HepG2 (cell line): ENCODE data around the gene ABCA2. TPM values are rescaled to one million over a fixed set of nuclear protein-coding genes. Genes with fewer than 3 reads are reported as not detected.

Source experiments
- ATAC-seq: fragments of 200-7000 bp; cut with Tn5 transposase; 3 replicates; pipeline ENCODE4 v1.9.1; 2020; ENCODE audit warnings: mild to moderate bottlenecking, moderate library complexity
- BruUV-seq: library from RNA; stranded (reverse); fragments of 400-500 nt; replicated peaks from 2 replicates; lab custom pipeline; 2021; lab: Mats Ljungman, UMichigan
- CTCF ChIA-PET: fragments of 300-600 bp; formaldehyde crosslinking; extraction: SDS; loops from one replicate; lab custom pipeline; 2021; ENCODE audit warnings: low total read pairs, inconsistent platforms, low intra/inter-chr PET ratio; lab: Yijun Ruan, JAX
- POLR2A ChIA-PET: fragments of 350-600 bp; sonication (Branson Sonifier 250); formaldehyde crosslinking; loops from one replicate; lab custom pipeline; 2020; ENCODE audit warnings: antibody characterized with exemption, inconsistent platforms; lab: Yijun Ruan, JAX
- DNase-seq: peaks from one replicate; pipeline ENCODE4 v3.0.0-alpha.2; 2015; ENCODE audit warnings: low spot score
- FAIRE-seq: peaks from 3 replicates; lab custom pipeline; 2011; peaks lifted over from hg19 to GRCh38; lab: Jason Lieb, UNC
- H2AFZ ChIP-seq: one replicate; pipeline ENCODE4 v1.6.1; 2011; ENCODE audit warnings: low read length, inconsistent platforms
- H3K27ac ChIP-seq: fragments of 300-600 bp; 3 replicates; pipeline ENCODE4 v1.8.0; 2011; ENCODE audit warnings: mixed run types, mild to moderate bottlenecking, mixed read lengths, low read length, inconsistent platforms; ENCODE audit not compliant: insufficient read depth; ENCODE audit errors: extremely low read length
- H3K27me3 ChIP-seq, 2 experiments: fragments of 200-600 bp in 1 of 2; 2 replicates in 1 of 2; 3 replicates in 1 of 2; pipeline versions ENCODE4 v1.6.0 to v1.8.0; 2011; ENCODE audit warnings: low read length in 2 of 2, mild to moderate bottlenecking in 2 of 2, moderate library complexity in 2 of 2, inconsistent platforms in 1 of 2; ENCODE audit not compliant: insufficient read depth in 2 of 2, control insufficient read depth in 1 of 2
- H3K36me3 ChIP-seq, 2 experiments: fragments of 200-600 bp in 1 of 2; replicated peaks in 1 of 2; 2 replicates in 1 of 2; 3 replicates in 1 of 2; pipeline versions ENCODE4 v1.5.1 to v1.8.0; 2011; ENCODE audit warnings: low read length in 2 of 2, inconsistent platforms in 1 of 2; ENCODE audit not compliant: insufficient read depth in 2 of 2, control insufficient read depth in 1 of 2
- H3K4me1 ChIP-seq: 2 replicates; pipeline ENCODE4 v1.5.1; 2012; ENCODE audit warnings: low read length, inconsistent platforms; ENCODE audit not compliant: insufficient read depth
- H3K4me2 ChIP-seq: 2 replicates; pipeline ENCODE4 v1.6.0; 2011; ENCODE audit warnings: low read depth, low read length, inconsistent platforms
- H3K4me3 ChIP-seq, 3 experiments: fragments of 200-600 bp in 1 of 3; sonication (generic), shearing (Covaris generic) in 1 of 3; replicated peaks in 1 of 3; 2 replicates each; pipeline ENCODE4 v1.5.1; 2011 to 2016; ENCODE audit warnings: low read length in 3 of 3, inconsistent platforms in 2 of 3, low read depth in 2 of 3, mild to moderate bottlenecking in 2 of 3, control low read depth in 1 of 3, mixed read lengths in 1 of 3; ENCODE audit not compliant: insufficient read depth in 1 of 3
- H3K79me2 ChIP-seq: one replicate; pipeline ENCODE4 v1.6.1; 2011; ENCODE audit warnings: low read length, inconsistent platforms; ENCODE audit not compliant: insufficient read depth
- H3K9ac ChIP-seq: 2 replicates; pipeline ENCODE4 v1.6.0; 2011; ENCODE audit warnings: mild to moderate bottlenecking, low read depth, low read length, inconsistent platforms; ENCODE audit not compliant: insufficient read depth
- H3K9me3 ChIP-seq: 2 replicates; pipeline ENCODE4 v1.5.1; 2012; ENCODE audit warnings: mild to moderate bottlenecking, low read length
- H4K20me1 ChIP-seq: 2 replicates; pipeline ENCODE4 v1.6.0; 2011; ENCODE audit warnings: inconsistent platforms, mild to moderate bottlenecking, low read length, moderate library complexity; ENCODE audit not compliant: insufficient read depth
- ATM ChIP-seq: fragments of 450-650 bp; IDR thresholded peaks from 2 replicates; pipeline ENCODE4 v1.7.1; 2017; ENCODE audit warnings: mild to moderate bottlenecking, borderline replicate concordance
- CCDC6 ChIP-seq: sonication (generic); formaldehyde crosslinking; IDR thresholded peaks from 2 replicates; pipeline ENCODE4 v1.8.1; 2022; ENCODE audit warnings: mild to moderate bottlenecking, missing genetic modification reagents, moderate library complexity
- CEBPB ChIP-seq: IDR thresholded peaks from 2 replicates; pipeline ENCODE4 v1.6.1; 2011; ENCODE audit warnings: low read depth, low read length, improper control_type of control experiment, borderline replicate concordance
- ELF3 ChIP-seq: IDR thresholded peaks from 2 replicates; pipeline ENCODE4 v1.6.1; 2016; ENCODE audit warnings: missing genetic modification reagents, missing compliant biosample characterization
- HNF4G ChIP-seq, 2 experiments: sonication (generic) in 1 of 2; formaldehyde crosslinking in 1 of 2; IDR thresholded peaks; 2 replicates each; pipeline versions ENCODE4 v1.4.0 to v1.6.1; 2011 to 2020; ENCODE audit warnings: borderline replicate concordance in 2 of 2, low read depth in 2 of 2, mild to moderate bottlenecking in 2 of 2, low read length in 1 of 2, missing genetic modification reagents in 1 of 2, moderate library complexity in 1 of 2
- SMYD3 ChIP-seq: sonication (generic); formaldehyde crosslinking; IDR thresholded peaks from 2 replicates; pipeline ENCODE4 v1.8.1; 2023; ENCODE audit warnings: mild to moderate bottlenecking, missing genetic modification reagents
- STAT5B ChIP-seq: sonication (generic); formaldehyde crosslinking; IDR thresholded peaks from 2 replicates; pipeline ENCODE4 v1.4.0; 2020; ENCODE audit warnings: missing genetic modification reagents
- TCF7 ChIP-seq: sonication (generic); IDR thresholded peaks from 2 replicates; pipeline ENCODE4 v1.6.1; 2016; ENCODE audit warnings: antibody characterized with exemption, low read depth
- TRIM22 ChIP-seq: fragments of 450-650 bp; IDR thresholded peaks from 2 replicates; pipeline ENCODE4 v1.6.1; 2017
- ZFX ChIP-seq: sonication (generic); formaldehyde crosslinking; IDR thresholded peaks from 2 replicates; pipeline ENCODE4 v1.4.0; 2020; ENCODE audit warnings: mild to moderate bottlenecking, low read depth, missing genetic modification reagents, moderate library complexity
- ZNF24 ChIP-seq: fragments of 450-650 bp; IDR thresholded peaks from 2 replicates; pipeline ENCODE4 v1.6.1; 2017; ENCODE audit warnings: antibody characterized with exemption, mild to moderate bottlenecking
- ZNF713 ChIP-seq: sonication (generic); formaldehyde crosslinking; IDR thresholded peaks from 2 replicates; pipeline ENCODE4 v1.4.0; 2020; ENCODE audit warnings: mild to moderate bottlenecking, missing genetic modification reagents
- ZNF768 ChIP-seq: sonication (generic); formaldehyde crosslinking; IDR thresholded peaks from 2 replicates; pipeline ENCODE4 v1.4.0; 2020; ENCODE audit warnings: missing genetic modification reagents
- ZSCAN31 ChIP-seq: sonication (generic); formaldehyde crosslinking; IDR thresholded peaks from 2 replicates; pipeline ENCODE4 v1.5.0; 2020; ENCODE audit warnings: low read depth, mild to moderate bottlenecking, missing genetic modification reagents
- WGBS: methylation state at CpG from one replicate; pipeline ENCODE4 v1.1.6; 2017; ENCODE audit warnings: low lambda C conversion rate; 5-methylcytosine and 5-hydroxymethylcytosine counted together
- in situ Hi-C: cut with HindIII; loops from 2 replicates; pipeline ENCODE4 v1.10.0; 2017; ENCODE audit warnings: low pct_unique_long_range_greater_than_20kb; ENCODE audit not compliant: extremely low pct_ligation_motif_present
- intact Hi-C: fragments of 100-400 bp; cut with micrococcal nuclease; formaldehyde crosslinking; loops from one replicate; pipeline ENCODE4 v1.10.0; 2022; ENCODE audit not compliant: unreplicated experiment
- polyA plus RNA-seq, 8 experiments: library from polyadenylated mRNA; depleted of rRNA in 3 of 8; stranded (reverse) in 7 of 8; unstranded in 1 of 8; fragments of >200 nt; fragmentation: Illumina TruSeq in 4 of 8; extraction: Trizol in 4 of 8; gene quantifications; 2 replicates each; pipeline versions ENCODE4 v1.2.1 to v1.2.3, GENCODE V29; 2011 to 2016; ENCODE audit warnings: low read depth in 4 of 8, missing spikeins in 1 of 8, mixed read lengths in 1 of 8; ENCODE audit not compliant: insufficient read depth in 1 of 8
- total RNA-seq, 5 experiments: library from RNA; depleted of rRNA; stranded (reverse); fragments of >200 nt; fragmentation: Illumina TruSeq; extraction: Trizol; gene quantifications; 2 replicates each; pipeline ENCODE4 v1.2.3, GENCODE V29; 2016; ENCODE audit warnings: low read depth in 1 of 5

ABCA2 gene
- total and polyA plus RNA-seq, 2 of the 13 experiments (the other 11 are each of a cell fraction or from before 2014, with no cell fraction given) = 2.9 to 19.2 TPM

- Histone ChIP-seq H3K27ac (no peak overlapping the region), H3K4me1 (peaks cover 39% of the 10 kb centered on the region), H3K9ac (no peak overlapping the region), H2AFZ (no peak overlapping the region), H3K4me2 (no peak overlapping the region; the same call in 1 of the 2 replicates), H4K20me1 (no peaks in the 10 kb centered on the region), H3K36me3 (no peaks in the 10 kb centered on the region), H3K4me3 (no peak overlapping the region; a peak in 1 of 6 replicates), H3K79me2 (no peaks in the 10 kb centered on the region), H3K9me3 (no peaks in the 10 kb centered on the region), H3K27me3 (peaks cover 6 to 55% of the 10 kb centered on the region in 2 experiments; a peak in 4 of 5 replicates)
- ChIA-PET CTCF (no interaction called here), POLR2A (no interaction called here)
- DNase-seq (no peak), FAIRE-seq (no peak), ATAC-seq (no peak)
- 48% methylated on average over 13 of the region's 16 CpGs for WGBS
- no TSS peak for BruUV-seq
- intact Hi-C loops = no loop called here
- in situ Hi-C loops = no loop called here
- TF ChIP-seq TCF7 (no peak), ZNF24 (peak; percentile 59; the same call in 1 of the 2 replicates)
Measured at GRCh38 chr9:136980669-136981478, 47.2 kb downstream of the ABCA2 start.

- ChIA-PET POLR2A (interaction anchor here (2.3 kb wide), 1 partner anchor 12 kb away, joined by 13 read pairs; the partner anchor contains the start of gene PAXX), CTCF (no interaction called here)
- BruUV-seq = no TSS peak
- Histone ChIP-seq H3K27me3 (peaks cover 8 to 60% of the 10 kb centered on the region in 2 experiments), H3K36me3 (no peaks in the 10 kb centered on the region), H3K27ac (no peak overlapping the region), H4K20me1 (no peaks in the 10 kb centered on the region), H2AFZ (peak overlapping the region; percentile 6), H3K9ac (peak overlapping the region; percentile 23; the same call in 1 of the 2 replicates), H3K9me3 (no peaks in the 10 kb centered on the region), H3K4me3 (peak overlapping the region in 2 of 3 experiments; percentile 18 to 34; a peak in 3 of 6 replicates), H3K4me1 (peaks cover 39% of the 10 kb centered on the region), H3K79me2 (no peaks in the 10 kb centered on the region), H3K4me2 (peak overlapping the region; percentile 51)
- intact Hi-C loops (no loop called here), in situ Hi-C loops (no loop called here)
- ATAC-seq (peak; percentile 16), FAIRE-seq (no peak), DNase-seq (peak; percentile 59)
- 40% methylated on average over 1 of the region's 26 CpGs for WGBS
- TF ChIP-seq ZSCAN31 (CRISPR knock-in tag) (no peak), ZFX (peak; percentile 48), HNF4G (IDR thresholded peaks at IDR 0.05; ENCODE audit: borderline replicate concordance, low read depth, low read length) (no peak), HNF4G (CRISPR knock-in tag; IDR thresholded peaks at IDR 0.05; ENCODE audit: borderline replicate concordance, low read depth) (no peak), ZNF713 (no peak), ZNF768 (peak; percentile 84; the same call in 1 of the 2 replicates), ATM (no peak), TRIM22 (no peak), ELF3 (CRISPR knock-in tag) (peak; percentile 34; the same call in 1 of the 2 replicates), CCDC6 (no peak), SMYD3 (CRISPR knock-in tag) (no peak), STAT5B (CRISPR knock-in tag) (no peak), CEBPB (no peak)
Measured at GRCh38 chr9:136979769-136980587, 48.1 kb downstream of the ABCA2 start.
